ENCODE measurements around the gene RAB3GAP2.

DNA sequence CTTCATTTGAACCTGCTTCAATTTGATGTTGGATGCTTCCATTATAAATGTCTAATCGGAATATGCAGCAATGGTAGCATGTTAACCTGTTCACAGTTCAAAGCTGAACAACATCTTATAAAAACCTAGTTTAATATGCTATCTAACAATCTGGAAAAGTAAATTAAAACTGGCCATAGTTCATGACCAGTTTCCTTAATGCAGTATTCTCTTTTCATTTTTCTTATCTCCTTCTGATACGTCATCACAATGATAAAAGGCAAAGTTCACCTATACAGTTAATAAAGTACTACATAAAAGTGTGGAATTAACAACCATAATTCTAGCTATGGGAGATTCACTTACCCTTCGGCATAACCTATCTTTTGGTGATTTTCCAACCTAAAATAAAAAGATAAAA, 113.2 kb downstream of the RAB3GAP2 start:
- TF ChIP-seq, protein P1, sequence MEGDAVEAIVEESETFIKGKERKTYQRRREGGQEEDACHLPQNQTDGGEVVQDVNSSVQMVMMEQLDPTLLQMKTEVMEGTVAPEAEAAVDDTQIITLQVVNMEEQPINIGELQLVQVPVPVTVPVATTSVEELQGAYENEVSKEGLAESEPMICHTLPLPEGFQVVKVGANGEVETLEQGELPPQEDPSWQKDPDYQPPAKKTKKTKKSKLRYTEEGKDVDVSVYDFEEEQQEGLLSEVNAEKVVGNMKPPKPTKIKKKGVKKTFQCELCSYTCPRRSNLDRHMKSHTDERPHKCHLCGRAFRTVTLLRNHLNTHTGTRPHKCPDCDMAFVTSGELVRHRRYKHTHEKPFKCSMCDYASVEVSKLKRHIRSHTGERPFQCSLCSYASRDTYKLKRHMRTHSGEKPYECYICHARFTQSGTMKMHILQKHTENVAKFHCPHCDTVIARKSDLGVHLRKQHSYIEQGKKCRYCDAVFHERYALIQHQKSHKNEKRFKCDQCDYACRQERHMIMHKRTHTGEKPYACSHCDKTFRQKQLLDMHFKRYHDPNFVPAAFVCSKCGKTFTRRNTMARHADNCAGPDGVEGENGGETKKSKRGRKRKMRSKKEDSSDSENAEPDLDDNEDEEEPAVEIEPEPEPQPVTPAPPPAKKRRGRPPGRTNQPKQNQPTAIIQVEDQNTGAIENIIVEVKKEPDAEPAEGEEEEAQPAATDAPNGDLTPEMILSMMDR (IDR thresholded peaks at IDR 0.05): no peak
- no peak for TF ChIP-seq POLR2A (IDR thresholded peaks at IDR 0.05)
